Measurements from ENCODE around the gene ALK.

Gene ALK

DNA sequence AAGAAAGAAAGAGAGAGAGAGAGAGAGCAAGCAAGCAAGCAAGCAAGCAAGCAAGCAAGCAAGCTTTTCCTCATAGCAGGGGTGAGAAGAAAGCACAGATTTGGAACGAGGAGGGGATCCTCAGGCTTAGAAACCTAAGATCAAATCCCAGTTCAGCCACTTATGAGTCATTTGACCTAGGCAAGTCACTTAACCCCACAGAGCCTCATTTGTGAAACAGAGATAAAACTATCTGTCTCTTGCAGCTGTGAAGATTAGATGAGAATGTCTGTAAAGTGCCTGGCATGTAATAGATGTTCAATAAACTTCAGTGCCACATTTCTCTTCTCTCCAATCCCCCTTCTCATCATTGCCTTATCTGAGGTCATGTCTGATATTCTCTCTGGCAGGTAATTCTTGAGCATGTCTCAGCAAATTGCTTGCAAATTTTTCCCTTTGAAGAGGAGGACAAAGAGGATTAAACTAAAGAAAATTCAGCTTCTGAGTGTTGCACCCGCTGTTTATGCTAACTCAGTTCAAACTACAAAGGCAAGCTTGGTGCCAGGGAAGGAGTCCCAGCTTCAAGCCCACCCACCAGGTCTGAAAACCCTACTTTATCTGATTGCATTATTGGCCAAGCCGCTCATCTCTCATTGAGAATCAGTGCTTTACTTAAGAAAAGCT is 20.3 kb downstream of the ALK start:
- DNase-seq = no peak

DNA sequence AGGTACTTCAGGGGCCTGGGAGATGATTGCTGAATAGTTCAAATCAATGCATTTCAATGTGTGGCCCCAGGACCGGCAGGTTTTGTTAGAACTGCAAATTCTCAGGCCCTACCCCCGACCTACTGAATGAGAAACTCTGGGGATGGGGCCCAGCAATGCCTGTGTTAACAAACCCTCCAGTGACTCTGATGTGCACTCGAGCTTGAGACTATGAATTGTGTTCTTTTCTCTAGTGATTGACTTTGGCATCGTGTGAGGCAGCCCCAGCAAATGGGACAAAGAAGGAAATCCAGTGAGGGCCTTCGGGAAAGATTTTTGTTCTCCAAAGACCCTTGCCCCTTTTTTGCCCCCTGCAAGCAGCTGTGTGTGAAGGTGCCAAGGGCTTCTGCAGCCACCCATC is 22.4 kb downstream of the ALK start:
- DNase-seq = no peak

DNA sequence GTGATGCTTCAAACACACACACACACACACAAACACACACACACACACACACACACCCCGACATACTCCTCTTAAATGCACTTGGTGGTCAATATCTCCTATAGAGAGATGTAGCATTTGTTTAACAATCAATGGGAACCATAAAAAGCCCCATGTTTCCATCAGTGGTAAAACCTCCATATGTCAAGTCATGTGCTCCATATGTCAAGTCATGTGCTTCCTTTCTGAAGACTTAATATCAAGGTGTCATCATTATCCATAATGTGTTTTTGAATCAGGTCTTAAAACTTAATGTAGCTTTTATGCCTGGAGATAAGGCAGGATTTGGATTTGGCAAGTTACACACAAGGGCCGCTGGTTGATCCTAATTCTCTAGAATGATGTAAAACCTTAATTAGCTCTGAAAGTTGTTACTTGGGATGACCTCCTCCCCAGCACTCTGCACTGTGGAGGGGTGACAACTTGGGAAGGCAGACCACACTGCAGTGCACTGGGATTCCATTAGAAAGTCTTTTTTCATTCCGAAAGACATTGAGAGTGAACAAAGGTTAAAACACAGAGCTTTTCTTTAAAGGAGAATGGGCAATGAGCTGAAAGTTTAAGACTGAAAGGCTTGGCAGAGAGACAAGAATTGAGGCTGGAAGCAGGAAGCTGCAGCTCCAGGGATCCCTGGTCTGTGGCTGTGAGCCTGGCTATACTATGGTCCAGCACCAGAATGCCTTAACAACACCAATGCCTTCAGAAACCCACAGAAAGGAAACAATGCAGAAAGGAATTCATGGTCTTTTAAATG is 26.4 kb downstream of the ALK start:
- DNase-seq = no peak

DNA sequence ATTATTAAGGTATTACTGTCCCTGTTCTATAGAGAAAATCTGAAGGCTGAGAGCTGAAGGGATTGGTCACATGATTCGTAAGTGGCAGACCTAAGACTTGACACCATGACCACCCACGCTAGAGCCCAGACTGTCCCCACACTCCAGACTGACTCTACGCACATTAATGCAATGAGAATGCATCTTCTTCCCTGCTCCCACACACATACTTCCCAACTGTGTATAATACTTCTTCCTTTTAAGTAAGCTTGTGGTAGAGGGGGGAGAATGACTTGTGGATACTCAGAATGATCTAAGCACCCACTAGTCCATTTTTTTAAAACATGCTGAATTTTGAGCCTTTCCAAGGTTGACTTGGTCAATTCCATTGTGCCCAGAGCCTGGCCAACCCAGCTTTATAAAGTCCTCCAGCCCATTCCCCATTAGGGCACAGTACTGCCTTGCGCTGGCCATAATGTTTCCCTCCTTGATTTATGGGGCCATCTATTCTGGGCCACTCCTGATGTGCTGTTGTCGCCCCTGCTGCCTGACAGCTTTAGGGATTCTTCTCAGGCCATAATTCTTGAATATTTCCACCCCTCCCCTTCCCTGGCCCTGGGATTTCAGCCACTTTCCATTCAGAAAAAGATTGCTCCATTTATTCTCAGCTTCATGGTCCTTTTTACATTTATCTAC is 28.7 kb downstream of the ALK start:
- DNase-seq = no peak

DNA sequence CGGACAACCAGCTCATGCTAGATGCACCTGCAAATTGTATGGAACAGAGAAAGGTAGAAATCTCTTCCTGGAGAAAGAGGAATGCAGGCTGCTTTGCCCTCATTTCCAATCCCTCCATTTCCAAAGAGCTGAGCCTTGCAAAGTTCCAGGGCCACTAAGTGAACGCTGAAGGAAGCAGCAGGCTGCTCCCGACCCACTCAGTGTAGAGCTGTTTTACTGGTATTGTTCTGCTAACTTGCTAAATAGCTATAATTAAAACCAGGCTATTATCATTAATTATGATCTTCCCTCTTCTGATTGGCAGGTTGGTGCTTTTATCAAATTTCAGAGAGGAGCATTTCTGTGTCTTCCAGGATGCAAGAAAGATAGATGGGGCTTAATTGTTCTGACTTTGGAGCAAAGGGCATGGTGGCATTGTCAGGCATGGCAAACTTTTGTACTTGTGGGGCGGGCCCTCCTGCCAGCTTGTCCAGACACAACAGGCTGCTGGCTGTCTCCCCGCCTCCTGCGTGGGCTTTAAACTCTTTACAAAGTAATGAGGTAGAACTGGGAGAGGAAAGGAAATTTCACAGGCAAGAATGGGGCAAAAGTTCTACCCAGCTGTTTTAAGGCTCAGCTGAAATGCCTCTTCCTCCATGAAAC is 40.2 kb downstream of the ALK start:
- no peak for DNase-seq

DNA sequence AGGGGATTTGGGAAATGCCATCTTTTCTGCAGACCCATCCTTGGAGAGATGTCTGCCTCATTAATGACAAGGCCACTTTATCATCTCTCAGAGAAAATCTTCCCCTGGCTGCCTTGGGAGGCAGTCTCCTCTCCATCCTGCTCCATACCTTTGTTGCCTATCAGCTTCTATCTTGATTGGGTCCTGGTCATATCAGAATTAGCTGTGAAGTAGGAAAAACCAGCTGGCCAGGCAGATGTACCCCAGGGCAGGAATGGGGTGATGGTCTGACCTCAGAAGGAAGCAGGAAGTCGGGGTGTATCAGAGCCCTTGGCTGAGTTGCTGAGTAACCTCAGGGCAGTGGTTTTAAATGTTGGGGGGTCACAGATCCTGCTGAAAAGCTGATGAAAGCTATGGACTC is 41.3 kb downstream of the ALK start:
- no peak for DNase-seq

DNA sequence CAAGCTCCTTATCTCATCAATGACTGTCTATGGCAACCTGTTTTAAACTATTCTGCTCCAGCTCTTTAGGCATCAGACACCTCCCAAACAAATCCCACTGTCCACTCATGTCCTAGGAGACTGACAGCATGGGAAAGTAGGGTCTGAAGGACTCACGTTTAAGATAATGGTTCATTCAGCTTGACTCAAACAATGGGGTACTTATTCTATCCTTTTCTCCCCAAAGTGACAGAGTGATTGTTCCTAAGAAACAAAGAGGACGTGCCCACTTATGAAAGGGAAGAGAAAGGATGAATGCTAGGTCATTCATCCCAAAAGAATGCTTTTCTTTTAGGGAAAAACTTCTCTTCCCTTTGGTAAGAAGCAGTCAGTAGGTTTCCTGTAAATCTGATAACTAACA is 41.9 kb downstream of the ALK start:
- no peak for DNase-seq

DNA sequence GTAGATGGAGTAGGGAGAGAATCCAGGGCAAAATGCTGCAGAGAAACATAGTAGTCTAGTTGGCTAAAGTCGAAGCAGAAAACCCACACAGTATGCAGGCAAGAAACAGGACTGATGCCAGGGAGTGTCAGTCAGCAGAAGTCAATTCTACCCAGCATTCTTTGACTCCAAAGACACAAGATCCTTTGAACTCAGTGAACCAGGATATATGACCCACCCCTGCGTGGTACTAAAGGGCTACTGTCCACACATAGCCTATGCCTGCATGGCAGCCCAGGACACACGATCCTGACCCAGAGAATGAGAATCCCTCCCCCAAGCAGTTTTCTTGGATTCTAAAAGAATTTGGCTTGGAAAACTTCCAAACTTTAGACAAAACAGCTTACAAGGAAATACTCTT is 42.5 kb downstream of the ALK start:
- DNase-seq = no peak

DNA sequence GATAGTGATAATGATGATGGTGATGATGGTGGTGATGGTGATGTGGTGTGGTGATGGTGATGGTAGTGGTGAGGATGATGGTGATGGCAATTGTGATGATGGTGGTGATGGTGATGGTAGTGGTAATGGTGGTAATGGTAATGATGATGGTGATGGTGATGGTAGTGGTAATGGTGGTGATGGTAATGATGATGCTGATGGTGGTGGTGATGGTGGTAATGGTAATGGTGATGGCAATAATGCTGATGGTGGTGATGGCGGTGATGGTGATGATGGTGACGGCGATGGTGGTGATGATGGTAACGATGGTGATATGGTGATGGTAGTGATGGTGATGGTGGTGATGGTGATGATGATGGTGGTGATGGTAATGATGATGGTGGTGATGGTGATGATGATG is 45.0 kb downstream of the ALK start:
- DNase-seq = no peak

DNA sequence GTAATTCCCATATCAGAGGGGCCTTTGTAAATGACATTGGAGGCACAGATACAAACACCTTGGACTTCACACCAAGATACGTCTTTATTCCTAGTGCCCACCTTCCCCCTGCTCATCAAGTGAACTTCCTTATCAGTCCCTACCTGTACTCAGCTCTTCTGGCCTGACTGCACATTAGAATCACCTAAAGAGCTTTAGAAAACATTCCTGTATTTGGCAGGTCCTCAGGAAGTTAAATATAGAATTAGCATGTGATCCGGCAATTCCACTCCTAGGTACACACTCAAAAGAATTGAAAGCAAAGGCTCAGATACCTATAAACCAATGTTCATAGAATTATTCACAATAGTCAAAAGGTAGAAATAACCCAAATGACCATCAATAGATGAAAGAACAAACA is 46.6 kb downstream of the ALK start:
- DNase-seq = no peak

DNA sequence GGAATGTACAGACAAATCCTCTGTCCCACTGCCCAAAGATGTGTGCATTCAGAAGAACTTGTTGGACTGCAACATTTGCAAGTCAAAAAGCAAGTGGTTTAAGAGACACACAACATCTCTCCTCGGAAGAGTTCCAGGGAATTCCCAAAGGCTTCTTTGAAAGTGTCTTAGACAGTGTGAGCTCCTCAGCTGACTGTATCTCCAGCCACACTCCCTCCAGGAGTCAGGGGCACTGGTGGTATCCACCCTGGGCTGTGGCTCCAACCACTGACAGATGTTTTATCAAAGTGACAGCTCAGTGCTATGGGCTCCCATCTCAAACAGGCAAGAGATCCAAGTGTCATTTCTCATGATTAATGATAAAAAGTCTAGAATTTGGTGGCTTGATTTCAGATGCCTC is 48.5 kb downstream of the ALK start:
- DNase-seq = no peak

DNA sequence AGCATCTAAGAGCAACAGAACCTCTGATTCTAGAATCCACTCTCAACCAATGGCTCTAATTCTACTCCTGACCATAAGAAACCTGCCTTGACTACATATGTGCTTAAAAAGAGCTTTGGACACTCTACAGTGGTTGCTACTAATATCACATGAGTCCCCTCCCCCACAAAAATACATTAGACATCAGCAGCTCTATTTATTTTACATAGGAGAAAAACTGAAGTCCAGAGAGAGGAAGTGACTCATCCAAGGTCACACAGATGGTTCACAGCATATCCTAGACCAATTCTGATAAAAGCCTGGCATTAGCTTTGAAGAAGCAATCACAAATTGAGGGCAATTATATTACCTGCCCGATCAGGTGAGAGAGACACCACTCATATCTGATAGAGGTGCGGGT is 49.8 kb downstream of the ALK start:
- no peak for DNase-seq

DNA sequence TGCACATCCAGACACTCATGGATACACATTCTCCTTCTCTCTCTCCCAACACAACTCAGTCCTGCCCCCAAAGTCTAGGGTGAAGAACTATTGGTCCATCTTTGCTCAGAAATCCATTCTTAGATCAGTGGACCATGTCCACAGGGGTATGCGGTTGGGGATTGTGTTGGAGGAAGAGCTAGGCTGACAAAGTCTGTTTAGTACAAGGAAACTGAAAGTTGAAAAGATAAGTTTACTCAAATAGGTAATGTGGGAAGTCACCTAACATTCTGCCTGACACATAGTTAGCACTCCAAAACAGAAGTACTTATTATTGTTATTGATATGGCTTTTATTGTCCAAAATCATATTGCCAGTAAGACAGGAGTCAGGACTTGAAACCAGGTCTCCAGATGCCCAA is 55.9 kb downstream of the ALK start:
- no peak for DNase-seq

DNA sequence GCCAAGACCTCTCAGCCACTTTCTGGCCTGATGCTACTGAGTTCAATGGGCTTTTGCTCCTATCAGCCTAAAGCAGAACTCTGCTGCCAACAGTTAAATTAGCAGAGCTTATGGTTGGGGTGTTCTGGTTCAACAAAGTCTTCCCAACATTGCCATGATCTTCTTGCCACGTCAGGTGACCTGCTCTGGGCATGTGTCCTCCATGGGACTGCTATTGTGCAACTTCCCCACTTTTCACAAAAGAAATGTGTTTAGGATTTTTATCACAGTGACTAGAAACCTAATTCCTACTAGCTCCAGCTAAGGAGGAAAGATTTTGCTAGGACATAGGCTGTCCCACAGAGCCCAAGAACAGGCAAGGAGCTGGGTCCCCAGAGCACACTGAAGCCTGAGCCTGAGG is 56.4 kb downstream of the ALK start:
- no peak for DNase-seq

DNA sequence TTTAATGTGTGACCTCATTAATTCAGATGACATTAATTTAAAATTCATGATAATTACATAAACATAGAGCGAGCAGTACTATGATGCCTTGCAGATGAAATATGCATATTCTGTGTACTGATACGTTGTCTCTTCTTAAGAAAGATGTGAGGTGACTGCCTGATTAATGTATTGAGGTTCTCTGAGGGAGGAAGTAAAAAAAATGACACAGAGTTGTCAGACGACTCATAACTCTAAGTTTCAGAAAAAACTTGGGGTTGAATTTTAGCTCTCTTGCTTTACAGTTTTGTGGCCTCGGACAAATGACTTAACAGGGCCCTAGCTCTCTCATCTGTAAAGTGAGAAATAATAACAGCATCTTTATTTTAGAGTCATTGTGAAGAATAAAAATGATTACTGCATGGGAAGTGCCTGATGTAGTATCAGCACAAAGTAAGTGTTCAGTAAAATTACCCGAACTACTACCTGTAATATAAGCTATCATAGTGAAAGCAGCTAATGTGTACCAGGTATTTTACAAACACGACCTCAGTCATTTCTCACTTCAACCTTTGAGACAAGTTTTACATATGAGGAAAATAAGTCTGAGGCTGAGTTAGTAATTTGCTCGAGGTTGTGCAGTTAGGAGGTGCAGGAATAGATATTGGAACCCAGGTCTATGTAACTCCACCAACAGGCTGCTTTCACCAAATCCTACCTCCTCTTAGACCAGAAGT is 65.3 kb downstream of the ALK start:
- no peak for DNase-seq

DNA sequence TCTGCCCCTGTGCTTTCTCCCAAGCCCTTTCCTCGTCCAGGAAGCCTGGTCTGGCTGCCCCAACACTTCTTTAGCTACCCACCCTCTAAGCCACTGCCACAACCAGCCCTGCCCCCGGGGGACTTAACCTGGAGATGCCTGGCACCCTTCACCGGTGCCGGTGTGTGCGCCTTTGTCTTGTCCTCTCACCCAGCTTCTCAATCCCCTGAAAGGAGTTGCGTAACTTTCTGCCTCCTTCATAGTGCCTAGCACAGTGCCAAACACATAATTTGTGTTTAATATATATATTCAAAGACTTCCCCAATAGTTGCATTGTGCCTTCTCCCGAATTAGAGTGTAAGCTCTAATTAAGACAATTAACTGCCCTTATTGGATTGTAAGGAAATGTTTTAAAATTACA is 70.6 kb downstream of the ALK start:
- no peak for DNase-seq

DNA sequence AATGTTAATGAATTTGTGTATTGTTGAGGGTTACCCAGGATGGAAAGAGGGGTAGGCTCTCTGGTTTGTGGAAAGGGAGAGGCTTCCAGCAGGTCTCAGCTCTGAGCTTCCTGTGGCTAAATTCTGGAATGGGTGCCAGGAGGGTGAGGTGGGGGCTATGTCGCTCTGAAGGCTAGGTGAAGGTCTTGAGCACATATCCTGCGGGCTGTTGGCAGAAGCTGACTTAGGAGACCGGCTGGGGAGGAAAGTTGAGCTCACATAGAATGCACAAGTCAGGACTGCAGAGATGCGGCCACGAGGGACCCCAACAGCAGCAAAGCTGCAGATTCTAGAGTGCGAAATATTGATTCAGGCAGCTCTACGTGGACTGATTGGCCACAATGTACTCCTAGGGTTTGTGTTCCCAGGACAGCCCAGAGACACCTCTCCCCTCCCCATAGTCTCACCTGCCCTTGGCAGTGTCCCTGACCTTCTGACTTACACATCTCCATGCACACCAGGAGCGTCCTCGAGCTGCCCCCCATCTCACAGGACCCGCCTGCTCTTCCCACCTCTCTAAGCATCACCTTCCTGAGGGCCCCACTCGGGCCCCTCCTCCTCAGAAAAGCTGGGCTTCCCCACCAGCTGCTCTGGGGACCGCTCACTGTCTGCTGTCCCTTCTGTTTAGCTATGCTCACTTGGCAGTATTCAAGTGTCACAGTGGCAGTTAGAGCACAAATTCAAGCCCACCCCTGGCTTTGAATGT is 72.6 kb downstream of the ALK start:
- no peak for DNase-seq

DNA sequence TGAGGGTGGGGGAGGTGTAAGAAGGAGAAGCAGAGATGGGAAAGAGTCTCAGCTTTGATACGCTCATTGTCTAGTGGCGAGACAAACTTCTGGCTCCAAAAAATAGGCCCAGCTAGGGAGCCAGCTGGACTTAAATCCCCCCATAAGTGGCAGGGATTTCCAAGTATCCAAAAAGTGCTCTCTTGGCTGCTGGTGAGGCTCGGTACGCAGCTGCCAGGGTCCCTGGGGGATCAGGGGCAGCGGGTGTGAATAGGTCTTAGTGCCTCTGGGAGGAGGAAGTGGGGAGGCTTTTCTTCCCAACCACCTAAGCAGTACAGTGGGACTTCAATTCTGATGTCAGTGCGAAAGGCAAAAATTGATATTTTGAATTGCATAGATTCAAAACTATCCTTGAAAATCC is 73.5 kb downstream of the ALK start:
- no peak for DNase-seq

DNA sequence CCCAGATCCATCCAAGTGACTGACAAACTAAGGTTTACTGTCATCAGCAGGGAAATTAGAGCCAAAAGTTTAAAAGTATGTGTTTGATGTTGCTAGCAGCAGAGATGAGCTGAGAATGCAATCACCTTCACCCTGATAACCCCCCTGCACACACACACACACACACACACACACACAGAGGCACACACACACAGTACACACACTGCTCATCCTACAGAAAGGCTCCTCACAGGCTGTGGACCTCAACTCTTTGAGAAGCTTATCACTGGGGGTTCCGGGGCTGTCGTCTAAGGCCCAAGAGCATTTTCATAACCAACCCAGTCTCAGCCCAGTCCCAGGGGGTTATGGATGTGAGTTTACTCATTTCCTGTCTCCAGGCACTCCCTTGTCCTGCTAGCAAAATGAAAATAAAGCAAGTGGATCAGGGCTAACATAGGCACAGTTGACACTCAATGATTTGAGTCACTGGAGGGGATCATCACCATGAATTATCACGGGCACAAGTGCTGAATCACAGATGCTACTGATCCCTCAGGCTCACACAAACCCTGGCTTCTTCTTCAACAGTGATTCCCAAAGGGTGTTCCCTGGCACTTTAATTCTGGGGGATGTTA is 76.6 kb downstream of the ALK start:
- no peak for DNase-seq

DNA sequence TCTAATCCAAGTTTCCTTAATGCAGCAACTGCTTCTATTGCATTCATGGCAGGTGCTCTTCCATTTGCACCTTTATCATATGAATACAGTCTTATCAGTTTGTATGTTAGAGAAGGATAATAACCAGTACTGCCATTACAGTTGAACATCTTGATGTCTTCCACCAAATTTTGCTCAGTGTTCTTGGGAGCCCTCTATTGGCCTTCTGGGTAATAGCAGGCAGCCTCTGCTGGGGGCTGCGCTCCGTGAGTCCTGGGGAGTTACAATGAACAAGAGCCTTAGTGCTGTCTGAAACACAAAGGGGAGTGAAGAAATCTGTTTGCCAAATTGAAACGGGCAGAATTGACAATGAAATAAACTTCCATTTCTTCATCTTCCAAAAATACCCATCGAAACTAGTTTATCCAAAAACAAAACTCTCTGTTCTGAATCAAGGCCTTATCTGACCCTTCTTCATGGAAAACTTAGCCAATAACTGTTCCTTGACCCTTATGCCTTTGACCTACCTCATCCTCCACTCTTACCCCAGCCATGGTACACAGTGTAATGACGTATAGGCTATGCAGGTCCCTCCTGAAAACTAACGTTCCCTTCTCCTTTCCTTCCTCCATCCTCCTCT is 79.9 kb downstream of the ALK start:
- DNase-seq = peak in 1 of 2 donors; percentile 32

DNA sequence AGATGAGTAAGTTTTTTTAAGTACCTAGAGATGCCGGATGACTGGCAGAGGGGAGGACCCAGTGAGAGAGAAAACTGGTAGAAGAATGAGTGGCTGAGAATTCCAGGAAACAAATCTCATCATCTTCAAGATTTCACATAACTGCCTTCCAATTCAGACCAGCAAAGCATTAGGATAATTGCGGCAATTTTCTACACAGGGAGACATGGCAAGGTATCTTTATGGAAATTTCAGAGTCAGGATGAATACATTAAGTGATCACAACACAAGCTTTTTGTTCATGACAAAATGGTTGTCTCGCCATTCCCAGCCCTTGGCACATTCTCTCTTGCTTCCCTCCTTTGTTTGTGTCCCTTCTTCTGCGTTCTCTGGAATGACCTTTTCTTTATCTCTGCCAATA is 82.1 kb downstream of the ALK start:
- no peak for DNase-seq
